ENCODE measurements around the gene HRH1.

DNA sequence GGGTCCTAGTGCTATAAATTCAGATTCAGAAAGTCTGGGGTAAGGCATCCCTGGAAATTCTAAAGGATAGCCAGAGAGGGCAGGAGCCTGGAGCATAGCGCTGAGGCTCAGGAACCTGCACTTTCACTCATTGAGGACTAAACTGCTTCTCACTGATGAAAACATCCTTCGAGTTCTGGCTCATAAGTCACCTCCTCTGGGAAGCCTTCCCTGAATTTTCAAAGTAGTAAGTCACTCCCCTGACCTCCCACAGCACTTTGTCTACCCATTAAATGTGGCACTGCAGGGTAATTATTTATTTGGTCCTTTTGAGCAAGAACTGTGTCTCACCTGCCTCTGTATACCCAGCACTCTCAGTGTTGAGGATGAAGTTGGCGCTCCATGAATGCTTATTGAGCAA, 30.9 kb downstream of the HRH1 start:
- TF ChIP-seq, protein P1, sequence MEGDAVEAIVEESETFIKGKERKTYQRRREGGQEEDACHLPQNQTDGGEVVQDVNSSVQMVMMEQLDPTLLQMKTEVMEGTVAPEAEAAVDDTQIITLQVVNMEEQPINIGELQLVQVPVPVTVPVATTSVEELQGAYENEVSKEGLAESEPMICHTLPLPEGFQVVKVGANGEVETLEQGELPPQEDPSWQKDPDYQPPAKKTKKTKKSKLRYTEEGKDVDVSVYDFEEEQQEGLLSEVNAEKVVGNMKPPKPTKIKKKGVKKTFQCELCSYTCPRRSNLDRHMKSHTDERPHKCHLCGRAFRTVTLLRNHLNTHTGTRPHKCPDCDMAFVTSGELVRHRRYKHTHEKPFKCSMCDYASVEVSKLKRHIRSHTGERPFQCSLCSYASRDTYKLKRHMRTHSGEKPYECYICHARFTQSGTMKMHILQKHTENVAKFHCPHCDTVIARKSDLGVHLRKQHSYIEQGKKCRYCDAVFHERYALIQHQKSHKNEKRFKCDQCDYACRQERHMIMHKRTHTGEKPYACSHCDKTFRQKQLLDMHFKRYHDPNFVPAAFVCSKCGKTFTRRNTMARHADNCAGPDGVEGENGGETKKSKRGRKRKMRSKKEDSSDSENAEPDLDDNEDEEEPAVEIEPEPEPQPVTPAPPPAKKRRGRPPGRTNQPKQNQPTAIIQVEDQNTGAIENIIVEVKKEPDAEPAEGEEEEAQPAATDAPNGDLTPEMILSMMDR (IDR thresholded peaks at IDR 0.05), result no peak
- TF ChIP-seq POLR2A (IDR thresholded peaks at IDR 0.05), result no peak
